GM12891 (cell line): ENCODE data around the gene DUSP22.

Experiments
- PAX5 ChIP-seq: IDR thresholded peaks from 2 replicates; pipeline ENCODE4 v1.6.1; 2011; ENCODE audit warnings: low read length, moderate library complexity, mild to moderate bottlenecking; ENCODE audit not compliant: insufficient read depth, severe bottlenecking
- POLR2A ChIP-seq: IDR thresholded peaks from 2 replicates; pipeline ENCODE4 v1.6.1; 2011; ENCODE audit warnings: low read depth, low read length, control low read depth
- POLR2AphosphoS5 ChIP-seq: IDR thresholded peaks from 2 replicates; pipeline ENCODE4 v1.6.1; 2011; ENCODE audit warnings: low read depth, low read length, control low read depth

GRCh38 chr6:374956-375355 lies 82.7 kb downstream of the DUSP22 start:
- no peak for TF ChIP-seq POLR2A
- no peak for TF ChIP-seq POLR2AphosphoS5
- no peak for TF ChIP-seq PAX5
